Stimulated activated CD4-positive, alpha-beta T cell treated with anti-CD3 and anti-CD28 coated beads, Interleukin-12 subunit alpha, Interleukin-12 subunit beta, amount 100 ng/mL, for 24 hours (primary cell): ENCODE measurements around the gene ZNF431.
"Not testable (repeated sequence)": the region's sequence is repeated elsewhere in the genome, so short reads cannot be mapped to it uniquely, and the experiment has no call there.

ENCODE experiments used
- DNase-seq, 2 experiments: peaks; one replicate each; pipeline ENCODE4 v3.0.0-alpha.2; 2020; ENCODE audit warnings: low read depth in 2 of 2

The ZNF431 gene

GRCh38 chr19:21143854-21144253 lies 2.0 kb downstream of the ZNF431 start:
- DNase-seq = no peak

- no peak for DNase-seq
Observed at GRCh38 chr19:21147540-21147939, 5.7 kb downstream of the ZNF431 start.

- no peak for DNase-seq
Observed at GRCh38 chr19:21148681-21149080, 6.8 kb downstream of the ZNF431 start.

- DNase-seq = no peak
Observed at GRCh38 chr19:21149877-21150276, 8.0 kb downstream of the ZNF431 start.

- DNase-seq = no peak
Observed at GRCh38 chr19:21151460-21151859, 9.6 kb downstream of the ZNF431 start.

GRCh38 chr19:21158523-21159135 lies 16.8 kb downstream of the ZNF431 start:
- no peak for DNase-seq

GRCh38 chr19:21164541-21164940 lies 22.7 kb downstream of the ZNF431 start:
- DNase-seq = no peak

- no peak for DNase-seq
Observed at GRCh38 chr19:21166436-21166835, 24.6 kb downstream of the ZNF431 start.

GRCh38 chr19:21197590-21198295 lies 55.9 kb downstream of the ZNF431 start:
- no peak for DNase-seq

GRCh38 chr19:21202865-21203494 lies 61.1 kb downstream of the ZNF431 start:
- no peak for DNase-seq

GRCh38 chr19:21210037-21210621 lies 68.3 kb downstream of the ZNF431 start:
- DNase-seq = no peak

- no peak for DNase-seq
Observed at GRCh38 chr19:21221693-21222092, 79.9 kb downstream of the ZNF431 start.

GRCh38 chr19:21229938-21230337 lies 88.1 kb downstream of the ZNF431 start:
- not testable (repeated sequence) for DNase-seq

- no peak for DNase-seq
Observed at GRCh38 chr19:21233691-21234090, 91.9 kb downstream of the ZNF431 start.

GRCh38 chr19:21236751-21237150 lies 94.9 kb downstream of the ZNF431 start:
- DNase-seq = not testable (repeated sequence)

GRCh38 chr19:21238670-21239069 lies 96.8 kb downstream of the ZNF431 start:
- no peak for DNase-seq
